Glutamatergic neuron (in vitro differentiated cells): ENCODE data around the gene SIM1. TPM values are rescaled to one million over a fixed set of nuclear protein-coding genes. Genes with fewer than 3 reads are reported as not detected.

Experiments
- DNase-seq: peaks from one replicate; pipeline ENCODE4 v3.0.0; 2022
- H3K27ac Mint-ChIP-seq: one replicate; pipeline ENCODE4 v1.8.0; 2020; ENCODE audit warnings: mild to moderate bottlenecking, mixed read lengths, inconsistent platforms; ENCODE audit not compliant: unreplicated experiment
- H3K27me3 Mint-ChIP-seq: one replicate; pipeline ENCODE4 v1.8.0; 2020; ENCODE audit warnings: mild to moderate bottlenecking, moderate library complexity, mixed read lengths, inconsistent platforms; ENCODE audit not compliant: unreplicated experiment
- H3K36me3 Mint-ChIP-seq: one replicate; pipeline ENCODE4 v1.8.0; 2020; ENCODE audit warnings: mild to moderate bottlenecking, mixed read lengths, inconsistent platforms; ENCODE audit not compliant: unreplicated experiment
- H3K4me1 Mint-ChIP-seq: one replicate; pipeline ENCODE4 v1.8.0; 2020; ENCODE audit warnings: mild to moderate bottlenecking, low read depth, mixed read lengths, inconsistent platforms; ENCODE audit not compliant: unreplicated experiment
- H3K4me3 Mint-ChIP-seq: one replicate; pipeline ENCODE4 v1.8.0; 2020; ENCODE audit warnings: mild to moderate bottlenecking, mixed read lengths, inconsistent platforms; ENCODE audit not compliant: unreplicated experiment
- H3K9me3 Mint-ChIP-seq: one replicate; pipeline ENCODE4 v1.8.0; 2020; ENCODE audit warnings: mild to moderate bottlenecking, moderate library complexity, mixed read lengths, inconsistent platforms; ENCODE audit not compliant: unreplicated experiment
- CTCF ChIP-seq: fragments of 200-600 bp; sonication (generic); IDR thresholded peaks from one replicate; pipeline ENCODE4 v1.5.0; 2021; ENCODE audit not compliant: partially characterized antibody, unreplicated experiment
- total RNA-seq: library from RNA; stranded (reverse); fragmentation: NEBNext Ultra II Directional; extraction: Animal tissue kit (Norgen Biotek cat#: 25700); gene quantifications from one replicate; pipeline ENCODE4 v1.2.1, GENCODE V29; 2021; ENCODE audit not compliant: unreplicated experiment

The SIM1 gene
- total RNA-seq, 1 donor from 2014 or later: 49.8 TPM

GRCh38 chr6:100349366-100349765 lies 115.4 kb downstream of the SIM1 start:
- peaks cover 36% of the 10 kb centered on the region for H3K4me1 Mint-ChIP-seq
- DNase-seq: no peak
- no peak for TF ChIP-seq CTCF
- H3K27me3 Mint-ChIP-seq: peaks cover 6% of the 10 kb centered on the region
- no peak overlapping the region for H3K4me3 Mint-ChIP-seq
- peaks cover 7% of the 10 kb centered on the region for H3K9me3 Mint-ChIP-seq
- peaks cover 5% of the 10 kb centered on the region for H3K36me3 Mint-ChIP-seq
- peak overlapping the region; percentile 57 for H3K27ac Mint-ChIP-seq

GRCh38 chr6:100347901-100348550 lies 116.7 kb downstream of the SIM1 start:
- Mint-ChIP-seq H3K4me3 (no peak overlapping the region), H3K27me3 (no peaks in the 10 kb centered on the region), H3K36me3 (no peaks in the 10 kb centered on the region), H3K4me1 (peaks cover 36% of the 10 kb centered on the region), H3K27ac (no peak overlapping the region), H3K9me3 (peaks cover under 1% of the 10 kb centered on the region)
- no peak for TF ChIP-seq CTCF
- DNase-seq: no peak

GRCh38 chr6:100346828-100347227 lies 117.9 kb downstream of the SIM1 start:
- no peak overlapping the region for H3K27ac Mint-ChIP-seq
- H3K9me3 Mint-ChIP-seq: no peaks in the 10 kb centered on the region
- DNase-seq: no peak
- TF ChIP-seq CTCF: no peak
- no peaks in the 10 kb centered on the region for H3K36me3 Mint-ChIP-seq
- H3K4me1 Mint-ChIP-seq: peaks cover 32% of the 10 kb centered on the region
- H3K27me3 Mint-ChIP-seq: no peaks in the 10 kb centered on the region
- no peak overlapping the region for H3K4me3 Mint-ChIP-seq

- Mint-ChIP-seq H3K9me3 (no peaks in the 10 kb centered on the region), H3K4me1 (peaks cover 28% of the 10 kb centered on the region), H3K36me3 (no peaks in the 10 kb centered on the region), H3K4me3 (no peak overlapping the region), H3K27me3 (no peaks in the 10 kb centered on the region), H3K27ac (no peak overlapping the region)
- DNase-seq: no peak
- TF ChIP-seq CTCF: no peak
Observed at GRCh38 chr6:100346203-100346602, 118.5 kb downstream of the SIM1 start.

GRCh38 chr6:100344761-100345160 lies 120.0 kb downstream of the SIM1 start:
- peaks cover 28% of the 10 kb centered on the region for H3K4me1 Mint-ChIP-seq
- TF ChIP-seq CTCF: no peak
- H3K9me3 Mint-ChIP-seq: no peaks in the 10 kb centered on the region
- H3K4me3 Mint-ChIP-seq: no peak overlapping the region
- no peaks in the 10 kb centered on the region for H3K36me3 Mint-ChIP-seq
- no peaks in the 10 kb centered on the region for H3K27me3 Mint-ChIP-seq
- DNase-seq: no peak
- H3K27ac Mint-ChIP-seq: no peak overlapping the region
